ENCODE data around the gene HHIP.

GRCh38 chr4:144674711-144675110, 28.8 kb downstream of the HHIP start:
- TF ChIP-seq, protein P1, sequence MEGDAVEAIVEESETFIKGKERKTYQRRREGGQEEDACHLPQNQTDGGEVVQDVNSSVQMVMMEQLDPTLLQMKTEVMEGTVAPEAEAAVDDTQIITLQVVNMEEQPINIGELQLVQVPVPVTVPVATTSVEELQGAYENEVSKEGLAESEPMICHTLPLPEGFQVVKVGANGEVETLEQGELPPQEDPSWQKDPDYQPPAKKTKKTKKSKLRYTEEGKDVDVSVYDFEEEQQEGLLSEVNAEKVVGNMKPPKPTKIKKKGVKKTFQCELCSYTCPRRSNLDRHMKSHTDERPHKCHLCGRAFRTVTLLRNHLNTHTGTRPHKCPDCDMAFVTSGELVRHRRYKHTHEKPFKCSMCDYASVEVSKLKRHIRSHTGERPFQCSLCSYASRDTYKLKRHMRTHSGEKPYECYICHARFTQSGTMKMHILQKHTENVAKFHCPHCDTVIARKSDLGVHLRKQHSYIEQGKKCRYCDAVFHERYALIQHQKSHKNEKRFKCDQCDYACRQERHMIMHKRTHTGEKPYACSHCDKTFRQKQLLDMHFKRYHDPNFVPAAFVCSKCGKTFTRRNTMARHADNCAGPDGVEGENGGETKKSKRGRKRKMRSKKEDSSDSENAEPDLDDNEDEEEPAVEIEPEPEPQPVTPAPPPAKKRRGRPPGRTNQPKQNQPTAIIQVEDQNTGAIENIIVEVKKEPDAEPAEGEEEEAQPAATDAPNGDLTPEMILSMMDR (IDR thresholded peaks at IDR 0.05): no peak
- TF ChIP-seq POLR2AphosphoS5 (IDR thresholded peaks at IDR 0.05) (no peak), POLR2A (IDR thresholded peaks at IDR 0.05) (no peak)
